K562 (cell line): ENCODE measurements around the gene UBAC2. TPM values are rescaled to one million over a fixed set of nuclear protein-coding genes. Genes with fewer than 3 reads are reported as not detected.

Experiments
- ATAC-seq: fragments of 200-7000 bp; cut with Tn5 transposase; 3 replicates; pipeline ENCODE4 v1.9.1; 2020; ENCODE audit warnings: moderate library complexity
- BruUV-seq: library from RNA; stranded (reverse); fragments of 400-500 nt; replicated peaks from 2 replicates; lab custom pipeline; 2021; lab: Mats Ljungman, UMichigan
- CTCF ChIA-PET: fragments of 300-600 bp; formaldehyde crosslinking; extraction: SDS; loops from one replicate; lab custom pipeline; 2021; ENCODE audit warnings: low intra/inter-chr PET ratio; lab: Yijun Ruan, JAX
- POLR2A ChIA-PET: fragments of 300-600, 350-650 bp; sonication (Branson Sonifier 250); formaldehyde crosslinking; extraction: SDS; loops from one replicate; lab custom pipeline; 2021; ENCODE audit warnings: antibody characterized with exemption, inconsistent platforms; lab: Yijun Ruan, JAX
- DNase-seq, 4 experiments: peaks; one replicate each; pipeline versions ENCODE4 v3.0.0 to v3.0.0-alpha.2; 2011 to 2018; ENCODE audit warnings: low spot score in 3 of 4, mixed read lengths in 3 of 4; ENCODE audit errors: extremely low read depth in 1 of 4
- FAIRE-seq: peaks from 2 replicates; lab custom pipeline; 2011; peaks lifted over from hg19 to GRCh38; lab: Jason Lieb, UNC
- H2AFZ ChIP-seq: 2 replicates; pipeline ENCODE4 v1.6.0; 2011; ENCODE audit warnings: low read depth, low read length, control low read depth, inconsistent platforms
- H3K27ac ChIP-seq: fragments of 200-600 bp; 3 replicates; pipeline ENCODE4 v1.8.0; 2011; ENCODE audit warnings: low read depth, mild to moderate bottlenecking, control low read depth, inconsistent platforms, low read length, moderate library complexity, mixed read lengths; ENCODE audit errors: extremely low read depth
- H3K27me3 ChIP-seq, 2 experiments: fragments of 300-600 bp in 1 of 2; 2 replicates in 1 of 2; 3 replicates in 1 of 2; pipeline versions ENCODE4 v1.6.0 to v1.8.0; 2011; ENCODE audit warnings: inconsistent platforms in 2 of 2, low read length in 2 of 2, mild to moderate bottlenecking in 1 of 2, mixed read lengths in 1 of 2, moderate library complexity in 1 of 2; ENCODE audit not compliant: control insufficient read depth in 2 of 2, insufficient read depth in 2 of 2
- H3K36me3 ChIP-seq: fragments of 300-600 bp; 3 replicates; pipeline ENCODE4 v1.8.0; 2011; ENCODE audit warnings: mild to moderate bottlenecking, low read length, inconsistent platforms; ENCODE audit not compliant: control insufficient read depth, insufficient read depth
- H3K4me1 ChIP-seq, 2 experiments: fragments of 200-600 bp in 1 of 2; replicated peaks in 1 of 2; 2 replicates in 1 of 2; 3 replicates in 1 of 2; pipeline versions ENCODE4 v1.5.1 to v1.8.0; 2011; ENCODE audit warnings: inconsistent platforms in 2 of 2, low read length in 2 of 2, mild to moderate bottlenecking in 1 of 2, mixed read lengths in 1 of 2, moderate library complexity in 1 of 2; ENCODE audit not compliant: control insufficient read depth in 2 of 2, insufficient read depth in 2 of 2
- H3K4me2 ChIP-seq: 2 replicates; pipeline ENCODE4 v1.6.1; 2011; ENCODE audit warnings: low read length, control low read depth, inconsistent platforms, mixed read lengths; ENCODE audit not compliant: insufficient read depth
- H3K4me3 ChIP-seq: fragments of 200-600 bp; sonication (generic), shearing (Covaris generic); 2 replicates; pipeline ENCODE4 v1.5.1; 2016; ENCODE audit warnings: control low read depth, inconsistent platforms
- H3K79me2 ChIP-seq: fragments of 200-600 bp; 3 replicates; pipeline ENCODE4 v1.8.0; 2011; ENCODE audit warnings: low read length, inconsistent platforms; ENCODE audit not compliant: control insufficient read depth, insufficient read depth
- H3K9ac ChIP-seq, 2 experiments: 2 replicates each; pipeline versions ENCODE4 v1.6.0 to v1.6.1; 2011; ENCODE audit warnings: low read depth in 2 of 2, low read length in 2 of 2, control low read depth in 1 of 2, inconsistent platforms in 1 of 2, mild to moderate bottlenecking in 1 of 2, mixed read lengths in 1 of 2; ENCODE audit not compliant: insufficient read depth in 1 of 2
- H3K9me1 ChIP-seq: one replicate; pipeline ENCODE4 v1.6.0; 2011; ENCODE audit warnings: inconsistent platforms, mild to moderate bottlenecking, low read length, moderate library complexity; ENCODE audit not compliant: control insufficient read depth, insufficient read depth
- H3K9me3 ChIP-seq: replicated peaks from 2 replicates; pipeline ENCODE4 v1.5.1; 2011; ENCODE audit warnings: low read depth, low read length, inconsistent platforms; ENCODE audit not compliant: control insufficient read depth, insufficient read depth
- H4K20me1 ChIP-seq: replicated peaks from 2 replicates; pipeline ENCODE4 v1.6.1; 2011; ENCODE audit warnings: low read length, inconsistent platforms, mixed read lengths; ENCODE audit not compliant: control insufficient read depth, insufficient read depth
- NBN ChIP-seq: fragments of 450-650 bp; IDR thresholded peaks from 2 replicates; pipeline ENCODE4 v1.6.1; 2016; ENCODE audit warnings: low read depth, mild to moderate bottlenecking
- NCOA1 ChIP-seq: fragments of 450-650 bp; IDR thresholded peaks from 2 replicates; pipeline ENCODE4 v1.6.1; 2016; ENCODE audit warnings: low read depth
- RBM15 ChIP-seq: fragments of 200-400 bp; formaldehyde crosslinking; IDR thresholded peaks from 2 replicates; pipeline ENCODE4 v1.6.1; 2018; ENCODE audit warnings: mild to moderate bottlenecking, low read length, moderate library complexity; ENCODE audit not compliant: insufficient read depth
- ZBTB8A ChIP-seq: fragments of 450-650 bp; IDR thresholded peaks from 2 replicates; pipeline ENCODE4 v1.6.1; 2018; ENCODE audit warnings: mild to moderate bottlenecking, moderate library complexity; ENCODE audit not compliant: partially characterized antibody
- ZNF282 ChIP-seq: sonication (generic); formaldehyde crosslinking; IDR thresholded peaks from 2 replicates; pipeline ENCODE4 v1.8.1; 2023; ENCODE audit warnings: missing genetic modification reagents
- WGBS: fragments of 100-300 bp; shearing (Covaris generic); methylation state at CpG from one replicate; pipeline ENCODE4 v1.1.6; 2016; ENCODE audit warnings: low coverage, mixed read lengths; ENCODE audit not compliant: insufficient coverage; ENCODE audit errors: missing lambda C conversion rate; 5-methylcytosine and 5-hydroxymethylcytosine counted together
- in situ Hi-C: fragments of 300-500 bp; cut with MboI; formaldehyde crosslinking; loops from 4 replicates; pipeline ENCODE4 v1.15.0; 2018; ENCODE audit warnings: inconsistent platforms, mixed read lengths
- intact Hi-C: fragments of 100-400 bp; cut with micrococcal nuclease; formaldehyde crosslinking; loops from 2 replicates; pipeline ENCODE4 v1.14.2; 2022
- polyA plus RNA-seq, 8 experiments: library from polyadenylated mRNA; depleted of rRNA in 4 of 8; stranded (reverse) in 5 of 8; unstranded in 3 of 8; fragments of >200 nt; fragmentation: Nextera tagmentation in 2 of 8; fragmentation: Illumina TruSeq in 1 of 8; extraction: Ambion mirVana in 2 of 8; extraction: Trizol in 1 of 8; gene quantifications; 2 replicates each; pipeline versions ENCODE4 v1.2.1 to v1.2.3, GENCODE V29; 2011 to 2014; ENCODE audit warnings: inconsistent platforms in 1 of 8, missing spikeins in 1 of 8
- total RNA-seq, 7 experiments: library from RNA; depleted of rRNA in 6 of 7; stranded (reverse); fragments of >200 nt in 6 of 7; fragmentation: Illumina TruSeq in 2 of 7; extraction: Trizol in 2 of 7; gene quantifications; 2 replicates each; pipeline versions ENCODE4 v1.2.1 to v1.2.3, GENCODE V29; 2011 to 2021; ENCODE audit warnings: low replicate concordance in 1 of 7

UBAC2 gene
- total and polyA plus RNA-seq, 9 of the 15 experiments (the other 6 are each of a cell fraction or from before 2014, with no cell fraction given): 6.0 to 84.1 (median 32.3) TPM

GRCh38 chr13:99335087-99335486 lies 134.4 kb downstream of the UBAC2 start (continued):
- no peak for TF ChIP-seq NBN
- no peak for TF ChIP-seq RBM15

GRCh38 chr13:99335603-99336002 lies 134.9 kb downstream of the UBAC2 start:
- CTCF ChIA-PET: interaction anchor here (0.6 kb wide), 1 partner anchor 940 kb away, joined by 3 read pairs; no protein-coding TSS in a partner anchor
- H3K9ac ChIP-seq: peak overlapping the region in 1 of 2 experiments; percentile 17; a peak in 1 of 4 replicates

More at GRCh38 chr13:99335603-99336002, 134.9 kb downstream of the UBAC2 start:
- no TSS peak for BruUV-seq
- Histone ChIP-seq H3K9me3 (no peaks in the 10 kb centered on the region), H3K4me3 (no peak overlapping the region), H4K20me1 (no peaks in the 10 kb centered on the region), H3K4me2 (no peak overlapping the region), H3K9me1 (no peaks in the 10 kb centered on the region), H2AFZ (no peak overlapping the region), H3K4me1 (peaks cover 11 to 39% of the 10 kb centered on the region in 2 experiments), H3K27ac (no peak overlapping the region), H3K79me2 (peaks cover 2% of the 10 kb centered on the region; the same call in 1 of the 3 replicates), H3K36me3 (peaks cover 12% of the 10 kb centered on the region; the same call in 2 of the 3 replicates), H3K27me3 (no peaks in the 10 kb centered on the region)
- POLR2A ChIA-PET: interaction anchor here (0.8 to 1.0 kb wide), 2 partner anchors 12 to 30 kb away, joined by 3 read pairs; no protein-coding TSS in a partner anchor
- in situ Hi-C loops: no loop called here
- DNase-seq (no peak), FAIRE-seq (no peak)
- TF ChIP-seq NCOA1 (no peak), ZNF282 (CRISPR knock-in tag) (no peak), ZBTB8A (no peak)
- TF ChIP-seq, all 486 proteins: peak for 0
- WGBS: 96% methylated on average over 3 of the region's 4 CpGs
- intact Hi-C loops: no loop called here
- ATAC-seq: peak; percentile 17; the same call in 1 of the 3 replicates
